MCF 10A (cell line): ENCODE data around the gene FCHSD2. TPM values are rescaled to one million over a fixed set of nuclear protein-coding genes. Genes with fewer than 3 reads are reported as not detected.

Experiments used
- BruUV-seq: library from RNA; stranded (reverse); fragments of 400-500 nt; replicated peaks from 2 replicates; lab custom pipeline; 2021; lab: Mats Ljungman, UMichigan
- CTCF ChIA-PET: fragments of 300-600 bp; sonication (Branson Sonifier 250); formaldehyde crosslinking; extraction: SDS; loops from one replicate; lab custom pipeline; 2021; ENCODE audit warnings: antibody characterized with exemption, inconsistent platforms; lab: Yijun Ruan, JAX
- POLR2A ChIA-PET: fragments of 300-600, 350-650 bp; sonication (Branson Sonifier 250); formaldehyde crosslinking; extraction: SDS; loops from one replicate; lab custom pipeline; 2020; ENCODE audit warnings: antibody characterized with exemption, inconsistent platforms; lab: Yijun Ruan, JAX
- DNase-seq: peaks from one replicate; pipeline ENCODE4 v3.0.0-alpha.2; 2018; ENCODE audit not compliant: unreplicated experiment
- H3K27ac Mint-ChIP-seq: one replicate; pipeline ENCODE4 v1.8.0; 2022; ENCODE audit warnings: mild to moderate bottlenecking, low read depth, mixed read lengths; ENCODE audit not compliant: unreplicated experiment
- H3K27me3 Mint-ChIP-seq: one replicate; pipeline ENCODE4 v1.8.0; 2022; ENCODE audit warnings: mixed read lengths; ENCODE audit not compliant: insufficient read depth, unreplicated experiment
- H3K36me3 Mint-ChIP-seq: one replicate; pipeline ENCODE4 v1.8.0; 2022; ENCODE audit warnings: mild to moderate bottlenecking, moderate library complexity, mixed read lengths; ENCODE audit not compliant: insufficient read depth, unreplicated experiment
- H3K4me1 Mint-ChIP-seq: one replicate; pipeline ENCODE4 v1.8.0; 2022; ENCODE audit warnings: mixed read lengths; ENCODE audit not compliant: insufficient read depth, unreplicated experiment
- H3K4me3 Mint-ChIP-seq: one replicate; pipeline ENCODE4 v1.8.0; 2022; ENCODE audit warnings: mild to moderate bottlenecking, moderate library complexity, mixed read lengths; ENCODE audit not compliant: unreplicated experiment
- H3K9me3 Mint-ChIP-seq: one replicate; pipeline ENCODE4 v1.8.0; 2022; ENCODE audit warnings: mixed read lengths; ENCODE audit not compliant: unreplicated experiment
- intact Hi-C: fragments of 100-400 bp; cut with micrococcal nuclease; formaldehyde crosslinking; loops from 2 replicates; pipeline ENCODE4 v1.14.1; 2022
- total RNA-seq: library from RNA; stranded (reverse); gene quantifications from 2 replicates; pipeline ENCODE4 v1.2.3, GENCODE V29; 2022
- TF ChIP-seq, protein P1 (sequence below): fragments of 200-600 bp; IDR thresholded peaks from one replicate; pipeline ENCODE4 v1.8.0; 2022; ENCODE audit warnings: antibody characterized with exemption, mild to moderate bottlenecking; ENCODE audit not compliant: unreplicated experiment

FCHSD2 gene
- total RNA-seq, 1 experiment from 2014 or later, result 12.8 TPM

DNA sequence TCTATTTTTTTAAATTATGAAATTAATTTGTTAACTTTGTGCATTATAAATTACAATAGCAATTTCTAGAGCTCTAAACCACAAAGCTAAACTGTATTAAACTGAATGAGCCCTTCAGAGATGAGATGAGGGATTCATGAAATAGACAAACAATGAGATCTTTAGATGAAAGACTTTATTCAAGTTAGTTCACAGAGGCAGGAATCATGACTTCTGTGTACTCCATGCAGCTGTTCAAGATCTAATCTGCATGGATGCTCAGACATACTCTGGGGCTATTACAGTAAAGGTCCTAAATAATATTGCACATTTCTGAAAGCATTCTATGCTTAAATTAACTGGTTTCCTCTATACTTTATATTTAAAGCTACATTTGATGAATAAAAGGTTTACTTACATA, 122.7 kb downstream of the FCHSD2 start:
- no peak for DNase-seq
- Mint-ChIP-seq H3K9me3 (peaks cover 9% of the 10 kb centered on the region), H3K4me3 (no peak overlapping the region), H3K27ac (peak overlapping the region; percentile 10), H3K4me1 (no peaks in the 10 kb centered on the region), H3K27me3 (no peaks in the 10 kb centered on the region), H3K36me3 (no peaks in the 10 kb centered on the region)
- CTCF ChIA-PET, result no interaction called here
- no TSS peak for BruUV-seq
- TF ChIP-seq, protein P1, sequence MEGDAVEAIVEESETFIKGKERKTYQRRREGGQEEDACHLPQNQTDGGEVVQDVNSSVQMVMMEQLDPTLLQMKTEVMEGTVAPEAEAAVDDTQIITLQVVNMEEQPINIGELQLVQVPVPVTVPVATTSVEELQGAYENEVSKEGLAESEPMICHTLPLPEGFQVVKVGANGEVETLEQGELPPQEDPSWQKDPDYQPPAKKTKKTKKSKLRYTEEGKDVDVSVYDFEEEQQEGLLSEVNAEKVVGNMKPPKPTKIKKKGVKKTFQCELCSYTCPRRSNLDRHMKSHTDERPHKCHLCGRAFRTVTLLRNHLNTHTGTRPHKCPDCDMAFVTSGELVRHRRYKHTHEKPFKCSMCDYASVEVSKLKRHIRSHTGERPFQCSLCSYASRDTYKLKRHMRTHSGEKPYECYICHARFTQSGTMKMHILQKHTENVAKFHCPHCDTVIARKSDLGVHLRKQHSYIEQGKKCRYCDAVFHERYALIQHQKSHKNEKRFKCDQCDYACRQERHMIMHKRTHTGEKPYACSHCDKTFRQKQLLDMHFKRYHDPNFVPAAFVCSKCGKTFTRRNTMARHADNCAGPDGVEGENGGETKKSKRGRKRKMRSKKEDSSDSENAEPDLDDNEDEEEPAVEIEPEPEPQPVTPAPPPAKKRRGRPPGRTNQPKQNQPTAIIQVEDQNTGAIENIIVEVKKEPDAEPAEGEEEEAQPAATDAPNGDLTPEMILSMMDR, result no peak
- intact Hi-C loops, result no loop called here
- POLR2A ChIA-PET, result no interaction called here

DNA sequence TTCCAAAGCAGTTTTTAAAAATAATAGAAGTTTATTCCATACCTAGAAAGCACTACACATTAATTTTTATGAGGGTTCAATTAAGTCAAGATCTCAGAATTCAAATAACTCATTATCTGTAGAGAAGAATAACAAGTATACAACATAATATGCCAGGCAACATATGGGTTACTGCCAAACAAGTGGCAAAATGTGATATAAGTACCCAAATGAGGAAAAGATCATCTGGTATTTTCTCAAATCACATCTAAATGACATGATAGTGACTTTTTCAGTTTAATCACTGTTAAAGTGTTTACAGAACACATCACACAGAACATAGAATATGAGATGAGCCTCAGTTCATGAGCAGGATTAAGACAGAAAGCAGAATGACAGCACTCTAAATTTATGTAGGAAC, 123.3 kb downstream of the FCHSD2 start:
- peaks cover 3% of the 10 kb centered on the region for H3K9me3 Mint-ChIP-seq

DNA sequence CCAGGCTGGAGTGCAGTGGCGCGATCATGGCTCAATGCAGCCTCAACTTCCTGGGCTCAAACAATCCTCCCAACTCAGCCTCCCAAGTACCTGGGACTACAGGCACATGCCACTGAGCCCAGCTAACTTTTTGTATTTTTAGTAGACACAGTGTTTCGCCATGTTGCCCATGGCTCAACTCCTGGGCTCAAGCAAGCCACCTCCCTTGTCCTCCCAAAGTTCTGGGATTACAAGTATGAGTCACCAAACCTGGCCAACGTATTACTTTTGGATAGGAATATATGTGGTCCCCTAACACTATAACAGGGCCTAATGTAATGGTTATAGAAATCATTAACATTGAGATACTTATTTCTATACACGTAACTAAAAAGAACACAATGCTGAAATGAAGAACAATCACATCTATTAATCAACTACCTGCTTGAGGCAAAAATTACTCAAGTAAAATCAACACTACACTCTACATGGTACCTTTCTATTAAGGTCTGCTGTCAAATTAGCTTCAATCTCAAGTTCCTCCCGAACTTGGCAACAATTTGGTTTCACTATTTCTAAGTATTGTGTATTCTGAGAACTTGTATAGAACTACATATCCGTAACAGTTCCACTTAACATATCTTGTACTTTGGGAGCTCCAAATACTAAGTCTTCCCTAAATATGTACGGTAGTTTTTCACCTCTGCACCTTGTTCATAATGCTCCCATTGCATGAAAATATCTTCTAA, 124.9 kb downstream of the FCHSD2 start:
- TF ChIP-seq, protein P1, result no peak
- Mint-ChIP-seq H3K9me3 (no peaks in the 10 kb centered on the region), H3K4me3 (no peak overlapping the region), H3K36me3 (no peaks in the 10 kb centered on the region), H3K27ac (no peak overlapping the region), H3K27me3 (no peaks in the 10 kb centered on the region), H3K4me1 (peaks cover 10% of the 10 kb centered on the region)
- ChIA-PET CTCF (no interaction called here), POLR2A (interaction anchor here (0.7 kb wide), 1 partner anchor 9 kb away, joined by 3 read pairs; no protein-coding TSS in a partner anchor)
- peak; percentile 44 for DNase-seq
- BruUV-seq, result no TSS peak
- intact Hi-C loops, result no loop called here

More for the DNA sequence above, 123.3 kb downstream of the FCHSD2 start:
- ChIA-PET CTCF (no interaction called here), POLR2A (no interaction called here)
- no peaks in the 10 kb centered on the region for H3K4me1 Mint-ChIP-seq
- BruUV-seq, result no TSS peak
- TF ChIP-seq, protein P1, result no peak
- peak overlapping the region; percentile 10 for H3K27ac Mint-ChIP-seq
- no peaks in the 10 kb centered on the region for H3K36me3 Mint-ChIP-seq
- DNase-seq, result no peak
- intact Hi-C loops, result no loop called here
- H3K27me3 Mint-ChIP-seq, result no peaks in the 10 kb centered on the region
- no peak overlapping the region for H3K4me3 Mint-ChIP-seq

DNA sequence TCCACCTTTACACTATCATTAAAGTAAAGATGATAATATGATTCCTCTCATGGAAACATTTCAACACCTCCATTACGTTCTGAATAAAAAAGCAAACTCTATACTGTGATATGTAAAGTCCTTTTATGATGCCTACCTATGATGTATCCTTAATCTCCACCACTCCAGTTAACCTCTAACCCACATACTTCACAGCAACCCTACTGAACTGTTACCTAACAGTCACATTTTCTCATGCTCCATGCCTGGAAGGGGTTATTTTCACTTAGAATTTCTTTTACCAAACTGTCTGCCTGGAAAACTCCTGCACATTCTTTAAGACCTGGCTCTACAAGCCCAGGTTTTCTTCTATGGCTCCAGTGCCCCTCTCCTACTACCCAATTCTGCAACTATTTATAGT, 129.1 kb downstream of the FCHSD2 start:
- intact Hi-C loops, result no loop called here
- Mint-ChIP-seq H3K27ac (no peak overlapping the region), H3K36me3 (no peaks in the 10 kb centered on the region), H3K9me3 (peaks cover 7% of the 10 kb centered on the region), H3K4me1 (peaks cover 14% of the 10 kb centered on the region), H3K27me3 (no peaks in the 10 kb centered on the region), H3K4me3 (no peak overlapping the region)
- no TSS peak for BruUV-seq
- no peak for DNase-seq
- TF ChIP-seq, protein P1, result no peak
- CTCF ChIA-PET, result interaction anchor here (0.6 kb wide), 1 partner anchor 424 kb away, joined by 3 read pairs; no protein-coding TSS in a partner anchor
- POLR2A ChIA-PET, result interaction anchor here (1.2 kb wide), 1 partner anchor 12 kb away, joined by 3 read pairs; no protein-coding TSS in a partner anchor
